Stimulated activated CD8-positive, alpha-beta memory T cell treated with anti-CD3 and anti-CD28 coated beads, Interleukin-7, amount 100 ng/mL, for 1 hour (primary cell): ENCODE data around the gene CER1.
A peak's percentile ranks its signal among the peaks of the same experiment; 100 is the strongest.
"Not testable (repeated sequence)": the region's sequence is repeated elsewhere in the genome, so short reads cannot be mapped to it uniquely, and the experiment has no call there.

Experiments
- DNase-seq, 2 donors: peaks; one replicate each; pipeline ENCODE4 v3.0.0-alpha.2; 2020; ENCODE audit warnings: low read depth in 2 of 2

The CER1 gene

GRCh38 chr9:14715102-14715501, 7.4 kb downstream of the CER1 start:
- DNase-seq = no peak

DNA sequence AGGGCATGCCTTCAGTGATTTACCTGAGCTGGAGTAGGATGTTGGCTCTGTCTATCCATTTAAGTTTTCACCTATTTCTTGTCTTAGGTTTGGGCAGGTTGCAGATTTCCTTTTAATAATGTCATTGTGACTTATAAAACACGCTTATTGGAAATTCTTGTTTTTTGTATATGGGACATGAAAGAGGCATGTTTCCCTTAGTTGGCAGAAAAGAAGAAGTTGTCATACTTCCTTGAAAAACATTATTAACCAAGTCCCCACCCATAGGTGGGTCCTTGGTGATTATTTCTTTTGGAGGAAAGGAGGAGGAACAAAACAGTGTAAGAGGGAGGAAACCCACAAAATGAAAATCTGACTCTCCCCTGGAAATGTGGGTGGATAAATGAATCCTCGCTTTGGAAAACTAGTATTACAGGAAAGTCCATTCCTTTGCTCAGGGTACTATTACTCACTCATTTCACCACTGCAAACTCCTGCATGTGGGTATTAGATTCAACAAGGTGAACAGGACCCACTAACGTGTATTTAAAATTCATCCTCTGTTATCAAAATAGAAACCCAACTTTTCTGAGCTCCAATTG, 9.3 kb downstream of the CER1 start:
- DNase-seq = no peak

- DNase-seq = no peak
These were observed 11.7 kb downstream of the CER1 start for GRCh38 chr9:14710804-14711203.

DNA sequence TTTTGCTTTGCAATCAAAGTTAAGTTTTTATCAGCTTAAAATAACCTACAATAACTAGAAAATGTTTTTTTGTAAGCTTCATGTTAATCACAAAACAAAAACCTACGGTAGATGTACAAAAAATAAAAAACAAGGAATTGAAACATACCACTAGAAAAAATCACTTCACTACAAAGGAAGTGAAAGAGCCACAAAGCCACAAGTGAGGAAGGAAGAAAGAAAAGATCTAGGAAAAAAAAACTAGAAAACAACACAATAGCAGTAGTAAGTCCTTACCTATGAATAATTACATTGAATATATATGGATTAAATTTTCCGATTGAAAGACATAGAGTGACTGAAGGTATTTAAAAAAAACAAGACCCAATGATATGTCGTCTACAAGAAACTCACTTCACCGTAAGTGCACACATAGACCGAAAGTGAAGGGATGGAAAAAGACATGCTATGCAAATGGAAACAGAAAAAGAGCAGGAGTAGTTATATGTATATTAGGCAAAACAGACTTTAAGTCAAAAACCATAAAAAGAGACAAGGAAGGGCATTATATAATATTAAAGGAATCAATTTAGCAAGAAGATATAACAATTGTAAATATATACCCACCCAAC, 15.9 kb downstream of the CER1 start:
- no peak for DNase-seq

DNA sequence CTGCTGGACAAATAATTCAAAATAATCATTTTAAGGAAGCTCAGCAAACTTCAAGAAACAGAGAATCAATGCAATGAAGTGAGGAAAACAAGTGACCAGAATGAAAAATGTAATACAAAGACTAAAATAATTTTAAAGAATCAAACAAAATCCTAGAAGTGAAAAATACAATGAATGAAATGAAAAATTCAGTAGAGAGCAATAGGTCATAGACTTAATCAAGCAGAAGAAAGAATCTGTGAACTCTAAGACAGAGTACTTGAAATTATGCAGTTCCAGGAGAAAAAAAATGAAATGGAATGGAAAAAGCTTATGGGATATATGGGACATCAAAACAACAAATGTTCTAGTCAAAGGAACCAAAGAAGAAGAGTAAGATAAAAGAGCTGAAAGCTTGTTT, 17.5 kb downstream of the CER1 start:
- no peak for DNase-seq

GRCh38 chr9:14704281-14704680, 18.3 kb downstream of the CER1 start:
- no peak for DNase-seq

DNA sequence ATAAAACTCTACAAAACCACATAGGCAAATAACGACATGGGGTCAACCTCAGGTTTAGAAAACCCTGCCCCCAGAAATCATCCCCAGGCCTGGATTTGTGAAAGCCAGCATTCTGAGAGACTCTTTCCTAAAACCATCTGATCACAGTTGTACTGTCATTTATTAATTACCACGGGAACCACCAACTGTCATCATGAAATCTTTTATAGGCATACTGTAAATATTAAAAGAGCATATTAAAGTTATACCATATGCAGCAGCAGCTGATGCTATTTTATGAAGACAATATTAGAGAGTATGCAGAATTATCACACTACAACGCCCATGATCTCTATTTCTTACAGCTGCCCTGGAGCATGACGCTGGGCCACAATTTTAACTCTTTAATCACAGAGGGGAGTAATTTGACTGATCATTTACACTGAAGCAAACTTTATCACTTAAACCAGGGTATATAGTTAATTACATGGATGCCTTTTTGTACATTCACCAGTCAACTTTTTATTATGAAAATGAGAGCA, 20.3 kb downstream of the CER1 start:
- no peak for DNase-seq

GRCh38 chr9:14693251-14693861, 29.2 kb downstream of the CER1 start, which contains the start of gene ZDHHC21:
TSS of gene ZDHHC21 (minus strand) at chr9:14693432. CDS start at chr9:14674340, 19,092 bp downstream.
- peak; percentile 13 to 20 for DNase-seq

- DNase-seq = peak; percentile 0
These were observed 29.9 kb downstream of the CER1 start for GRCh38 chr9:14692470-14693250.

DNA sequence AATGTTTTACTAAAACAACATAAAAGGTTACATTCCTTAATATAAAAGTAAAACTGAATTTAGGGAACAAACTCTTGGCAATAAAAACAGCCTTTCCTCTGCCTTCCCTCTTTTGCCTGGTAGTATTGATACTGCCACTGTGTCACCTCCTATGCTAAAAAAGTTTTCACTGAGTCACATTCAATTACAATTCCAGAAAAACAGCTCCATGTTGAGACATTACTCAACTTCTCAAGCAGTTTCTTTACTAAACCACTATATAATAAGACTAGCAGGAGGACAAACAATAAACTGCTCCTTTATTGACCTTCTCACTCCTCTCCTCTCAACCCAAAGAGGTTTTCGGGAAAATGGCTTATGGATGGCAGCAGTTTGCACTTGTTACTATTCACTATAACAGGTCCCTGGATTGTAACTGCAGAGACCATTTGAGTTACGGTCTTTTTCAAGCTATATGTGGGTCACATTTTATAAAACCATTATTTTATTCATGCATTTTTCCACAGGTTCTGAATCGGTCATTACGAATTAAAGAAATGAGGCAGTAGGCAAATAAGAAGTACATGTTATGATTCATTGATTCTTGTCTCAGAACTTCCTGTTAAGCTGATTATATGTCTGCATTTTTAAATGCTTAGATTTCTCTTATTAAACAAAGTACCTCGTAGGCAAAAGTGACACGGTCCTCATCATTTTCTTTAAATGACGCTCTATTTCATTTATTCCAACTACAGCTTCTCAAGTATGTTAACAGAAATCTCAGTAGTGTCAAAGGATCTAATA, 31.4 kb downstream of the CER1 start:
- no peak for DNase-seq

DNA sequence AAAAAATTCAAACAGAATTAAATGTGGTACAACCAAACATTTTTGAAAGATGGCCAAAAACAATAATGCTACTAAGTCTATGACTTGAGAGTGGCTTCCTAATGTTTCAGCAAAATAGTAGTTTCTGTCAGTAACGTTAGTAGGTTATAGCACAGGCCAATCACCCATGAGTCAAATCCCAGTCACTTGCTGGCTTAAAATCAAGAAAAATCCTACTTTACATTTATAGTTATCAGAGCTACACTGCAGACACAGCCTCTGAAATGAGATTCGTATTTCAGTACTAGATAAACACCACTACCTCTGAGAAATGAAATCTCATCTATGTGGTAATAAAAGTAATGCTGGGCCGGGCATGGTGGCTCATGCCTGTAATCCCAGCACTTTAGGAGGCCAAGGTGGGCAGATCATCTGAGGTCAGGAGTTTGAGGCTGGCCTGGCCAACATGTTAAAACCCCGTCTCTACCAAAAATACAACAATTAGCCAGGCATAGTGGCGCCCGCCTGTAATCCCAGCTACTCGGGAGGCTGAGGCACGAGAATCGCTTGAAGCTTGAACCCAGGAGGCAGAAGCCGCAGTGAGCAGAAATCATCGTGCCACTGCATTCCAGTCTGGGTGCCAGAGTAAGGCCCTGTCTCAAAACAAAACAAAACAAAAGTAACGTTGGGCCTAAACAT, 35.4 kb downstream of the CER1 start:
- DNase-seq = no peak

- DNase-seq = no peak
These were observed 36.4 kb downstream of the CER1 start for GRCh38 chr9:14686168-14686567.

GRCh38 chr9:14682616-14683015, 39.9 kb downstream of the CER1 start:
- DNase-seq = not testable (repeated sequence)

- DNase-seq = no peak
These were observed 43.8 kb downstream of the CER1 start for GRCh38 chr9:14678776-14679175.

DNA sequence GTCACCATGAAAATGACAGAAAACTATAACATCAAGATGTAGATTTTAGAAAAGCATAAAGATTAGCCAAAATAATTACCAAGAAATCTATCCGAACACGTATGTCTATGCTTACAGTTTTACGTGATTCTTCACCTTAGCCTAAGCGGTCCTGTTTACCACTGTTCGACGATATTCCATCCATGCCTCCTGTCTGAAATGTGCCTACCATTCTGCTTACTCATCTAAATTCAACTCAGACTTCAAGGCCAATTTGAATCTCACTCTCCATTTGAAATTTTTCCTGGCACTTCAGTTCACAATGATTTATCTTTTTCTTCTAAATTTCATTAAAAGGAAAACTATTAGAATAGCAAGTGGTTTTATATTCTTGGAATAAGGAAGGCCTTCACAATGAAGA, 44.7 kb downstream of the CER1 start:
- no peak for DNase-seq

DNA sequence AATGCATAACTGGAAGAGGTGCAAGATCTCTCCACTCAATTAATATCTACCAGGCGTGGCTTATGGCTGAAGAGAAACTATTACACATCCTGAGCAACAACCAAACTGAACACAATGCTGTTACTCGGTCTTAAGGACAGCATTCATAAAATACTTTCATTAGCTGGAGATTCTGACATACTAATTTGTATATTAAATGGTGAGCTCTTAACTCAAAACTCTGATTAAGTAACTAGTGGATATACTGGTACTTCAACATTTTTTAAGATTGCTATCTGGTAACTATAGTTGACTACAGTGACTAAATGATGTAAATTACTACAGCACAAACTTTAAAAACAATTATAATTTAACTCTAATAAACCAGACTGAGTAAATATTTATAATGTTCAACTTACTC, 45.1 kb downstream of the CER1 start:
- DNase-seq = no peak

DNA sequence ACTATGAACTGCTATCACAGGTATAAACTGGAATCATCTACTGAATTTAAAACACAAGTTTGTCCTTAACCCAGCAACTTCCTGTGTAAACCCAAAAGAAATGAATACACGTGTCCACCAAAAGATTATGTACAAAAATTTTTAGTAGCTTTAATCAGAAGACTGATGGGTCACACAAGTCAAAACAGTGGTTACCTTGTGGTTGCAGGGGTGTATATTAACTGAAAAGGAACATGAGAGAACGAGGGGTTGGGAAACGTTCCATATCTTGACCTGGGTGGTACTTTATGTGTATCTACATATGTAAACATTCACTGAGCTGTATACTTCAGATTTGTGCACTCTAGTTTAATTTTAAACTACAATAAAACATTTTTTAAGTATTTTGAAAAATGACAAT, 47.9 kb downstream of the CER1 start:
- DNase-seq = no peak

GRCh38 chr9:14671377-14671776, 51.2 kb downstream of the CER1 start:
- DNase-seq = no peak

DNA sequence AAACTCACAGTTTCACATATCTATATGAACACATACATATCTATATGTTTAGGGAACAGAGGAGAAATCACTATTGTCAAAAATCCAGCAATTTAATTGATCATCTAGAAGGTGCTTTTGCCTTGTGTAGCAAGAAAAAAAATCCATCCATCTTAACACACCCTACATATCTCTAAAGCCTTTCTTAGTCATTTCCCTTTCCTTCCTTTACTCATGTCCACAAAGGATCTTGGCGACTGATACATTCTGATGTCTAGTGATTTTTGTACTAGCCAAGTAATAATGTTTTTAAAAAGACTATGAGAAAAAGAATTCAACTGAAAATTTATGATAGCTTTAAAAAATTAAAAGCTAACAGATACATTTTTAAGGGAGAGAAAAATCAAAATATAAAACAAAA, 51.8 kb downstream of the CER1 start:
- no peak for DNase-seq
